OCI-LY7 (cell line): Measurements from ENCODE around the gene C9orf152.

Experiments
- CTCF ChIP-seq: fragments of 200-600 bp; sonication (generic); conservative IDR thresholded peaks from 2 replicates; pipeline ENCODE4 v1.5.1; 2014; ENCODE audit warnings: mild to moderate bottlenecking, antibody characterized with exemption, low read length, moderate library complexity, mixed read lengths
- EZH2phosphoT487 ChIP-seq: fragments of 200-600 bp; sonication (generic); IDR thresholded peaks from 2 replicates; pipeline ENCODE4 v1.6.1; 2018; ENCODE audit warnings: low read depth, borderline replicate concordance, mild to moderate bottlenecking, mixed run types, antibody characterized with exemption, low read length, moderate library complexity, mixed read lengths

GRCh38 chr9:110244616-110245015 lies 36.7 kb upstream of the C9orf152 start:
- TF ChIP-seq CTCF (no peak), EZH2phosphoT487 (no peak)
